Measurements from ENCODE around the gene CYB561. TPM values are rescaled to one million over a fixed set of nuclear protein-coding genes. Genes with fewer than 3 reads are reported as not detected.

CYB561 gene
- total RNA-seq, 1 donor from 2014 or later, result 8.1 TPM

DNA sequence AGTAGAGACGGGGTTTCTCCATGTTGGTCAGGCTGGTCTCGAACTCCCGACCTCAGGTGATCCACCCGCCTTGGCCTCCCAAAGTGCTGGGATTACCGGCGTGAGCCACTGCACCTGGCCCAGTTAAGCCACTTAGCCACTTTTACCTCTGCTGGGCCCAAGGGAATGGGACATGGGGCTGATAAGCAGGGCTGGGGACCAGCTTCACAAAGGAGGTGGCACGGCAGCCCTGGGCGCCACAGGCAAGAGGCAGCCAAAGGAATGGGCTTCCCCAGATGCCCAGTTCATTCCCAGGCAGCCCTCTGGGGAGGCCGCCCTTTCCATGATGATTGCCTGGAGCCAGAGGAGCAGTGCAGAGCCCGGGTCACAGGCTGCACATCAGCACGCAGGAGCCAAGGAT lies 5.0 kb upstream of the CYB561 start:
- no peaks in the 10 kb centered on the region for H3K79me2 ChIP-seq (ENCODE audit: insufficient read depth, low read length)
- no peaks in the 10 kb centered on the region for H4K20me1 ChIP-seq (ENCODE audit: insufficient read depth, low read length)
- Mint-ChIP-seq H3K9me3 (ENCODE audit: unreplicated experiment) (peaks cover 6% of the 10 kb centered on the region), H3K4me3 (ENCODE audit: unreplicated experiment) (no peak overlapping the region), H3K27me3 (ENCODE audit: low read depth, unreplicated experiment) (peaks cover 19% of the 10 kb centered on the region), H3K36me3 (ENCODE audit: low read depth, unreplicated experiment) (peaks cover 4% of the 10 kb centered on the region), H3K27ac (ENCODE audit: unreplicated experiment) (no peak overlapping the region), H3K4me1 (ENCODE audit: low read depth, unreplicated experiment) (peaks cover 8% of the 10 kb centered on the region)
- H3K4me3 ChIP-seq (ENCODE audit: insufficient read depth, low read depth, low read length), result no peak overlapping the region
- H3K4me1 ChIP-seq (ENCODE audit: insufficient read depth, low read length), result peaks cover 19% of the 10 kb centered on the region
- FAIRE-seq (no peak), DNase-seq (ENCODE audit: low read depth) (no peak)
- H2AFZ ChIP-seq (ENCODE audit: low read depth, low read length), result no peak overlapping the region
- H3K9ac ChIP-seq (ENCODE audit: low read length), result no peak overlapping the region
- no peaks in the 10 kb centered on the region for H3K9me3 ChIP-seq (ENCODE audit: insufficient read depth, low read depth, low read length)
- no peak for TF ChIP-seq CTCF (IDR thresholded peaks at IDR 0.05; ENCODE audit: insufficient read depth, low read depth, low read length)
- no peak for TF ChIP-seq EZH2 (IDR thresholded peaks at IDR 0.05; ENCODE audit: insufficient read depth, low read length)
- no peaks in the 10 kb centered on the region for H3K27me3 ChIP-seq (ENCODE audit: insufficient read depth, low read length)
- no peak overlapping the region for H3K27ac ChIP-seq (ENCODE audit: low read depth, low read length)
- no peak overlapping the region for H3K4me2 ChIP-seq (ENCODE audit: low read length)
- H3K36me3 ChIP-seq (ENCODE audit: insufficient read depth, low read length), result no peaks in the 10 kb centered on the region

DNA sequence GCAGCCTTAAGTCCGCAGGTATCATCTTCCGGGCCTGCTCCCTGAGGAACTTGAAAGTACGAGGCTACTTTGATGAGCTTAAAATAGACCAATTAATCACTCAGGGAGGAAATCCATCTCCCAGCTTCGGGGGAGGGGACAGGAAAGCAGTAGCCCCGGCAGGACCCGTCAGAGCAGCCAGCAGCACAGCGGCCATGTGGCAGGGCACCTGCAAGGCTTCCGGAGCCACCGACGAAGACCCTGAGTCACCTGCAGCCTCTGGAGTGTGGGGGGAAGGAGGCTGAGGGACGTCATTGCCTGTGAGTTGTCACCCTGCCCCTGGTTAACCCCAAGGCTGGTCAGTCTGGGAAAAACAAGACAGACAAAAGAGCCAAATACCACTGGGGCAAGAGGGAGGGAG lies 4.4 kb upstream of the CYB561 start:
- no peaks in the 10 kb centered on the region for H3K79me2 ChIP-seq (ENCODE audit: insufficient read depth, low read length)
- Mint-ChIP-seq H3K27me3 (ENCODE audit: low read depth, unreplicated experiment) (peaks cover 19% of the 10 kb centered on the region), H3K36me3 (ENCODE audit: low read depth, unreplicated experiment) (peaks cover 4% of the 10 kb centered on the region), H3K27ac (ENCODE audit: unreplicated experiment) (no peak overlapping the region), H3K4me1 (ENCODE audit: low read depth, unreplicated experiment) (peaks cover 8% of the 10 kb centered on the region), H3K9me3 (ENCODE audit: unreplicated experiment) (peaks cover 6% of the 10 kb centered on the region), H3K4me3 (ENCODE audit: unreplicated experiment) (no peak overlapping the region)
- H3K27ac ChIP-seq (ENCODE audit: low read depth, low read length), result no peak overlapping the region
- H3K4me3 ChIP-seq (ENCODE audit: insufficient read depth, low read depth, low read length), result no peak overlapping the region
- no peak for FAIRE-seq
- peak; percentile 16 for DNase-seq (ENCODE audit: low read depth)
- TF ChIP-seq CTCF (IDR thresholded peaks at IDR 0.05; ENCODE audit: insufficient read depth, low read depth, low read length) (no peak), EZH2 (IDR thresholded peaks at IDR 0.05; ENCODE audit: insufficient read depth, low read length) (no peak)
- peak overlapping the region; percentile 32 for H3K4me2 ChIP-seq (ENCODE audit: low read length)
- peak overlapping the region; percentile 7 for H2AFZ ChIP-seq (ENCODE audit: low read depth, low read length)
- peaks cover 19% of the 10 kb centered on the region for H3K4me1 ChIP-seq (ENCODE audit: insufficient read depth, low read length)
- H3K9me3 ChIP-seq (ENCODE audit: insufficient read depth, low read depth, low read length), result no peaks in the 10 kb centered on the region
- no peaks in the 10 kb centered on the region for H4K20me1 ChIP-seq (ENCODE audit: insufficient read depth, low read length)
- H3K9ac ChIP-seq (ENCODE audit: low read length), result no peak overlapping the region
- H3K27me3 ChIP-seq (ENCODE audit: insufficient read depth, low read length), result no peaks in the 10 kb centered on the region
- H3K36me3 ChIP-seq (ENCODE audit: insufficient read depth, low read length), result no peaks in the 10 kb centered on the region

DNA sequence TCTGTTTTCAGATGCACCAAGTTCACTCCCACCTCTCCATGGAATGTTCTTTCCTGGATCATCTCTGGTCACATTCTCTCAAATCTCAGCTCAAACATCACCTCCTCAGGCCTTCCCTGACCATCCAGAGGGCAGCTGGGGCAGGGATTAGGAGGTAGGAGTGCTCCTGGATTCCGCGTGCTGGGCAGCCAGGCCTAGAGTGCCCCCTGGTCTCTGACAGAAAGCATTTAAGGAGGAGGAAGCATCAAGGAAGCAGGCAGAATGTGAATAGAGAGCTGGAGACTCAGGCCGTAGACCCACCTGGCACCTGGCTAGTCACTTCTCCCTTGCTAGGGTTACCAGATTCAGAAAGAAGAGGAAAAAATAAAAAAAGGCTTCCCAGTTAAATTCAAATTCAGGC lies 2.5 kb upstream of the CYB561 start:
- no peak overlapping the region for H3K4me3 ChIP-seq (ENCODE audit: insufficient read depth, low read depth, low read length)
- peaks cover 4% of the 10 kb centered on the region for H3K36me3 Mint-ChIP-seq (ENCODE audit: low read depth, unreplicated experiment)
- no peak overlapping the region for H2AFZ ChIP-seq (ENCODE audit: low read depth, low read length)
- H3K79me2 ChIP-seq (ENCODE audit: insufficient read depth, low read length), result no peaks in the 10 kb centered on the region
- no peak for FAIRE-seq
- no peak overlapping the region for H3K27ac ChIP-seq (ENCODE audit: low read depth, low read length)
- no peak for DNase-seq (ENCODE audit: low read depth)
- no peaks in the 10 kb centered on the region for H3K36me3 ChIP-seq (ENCODE audit: insufficient read depth, low read length)
- H3K9me3 ChIP-seq (ENCODE audit: insufficient read depth, low read depth, low read length), result no peaks in the 10 kb centered on the region
- H3K4me1 Mint-ChIP-seq (ENCODE audit: low read depth, unreplicated experiment), result peaks cover 8% of the 10 kb centered on the region
- H3K9ac ChIP-seq (ENCODE audit: low read length), result no peak overlapping the region
- H3K4me1 ChIP-seq (ENCODE audit: insufficient read depth, low read length), result peaks cover 22% of the 10 kb centered on the region
- H3K4me3 Mint-ChIP-seq (ENCODE audit: unreplicated experiment), result no peak overlapping the region
- peaks cover 27% of the 10 kb centered on the region for H3K27me3 Mint-ChIP-seq (ENCODE audit: low read depth, unreplicated experiment)
- H4K20me1 ChIP-seq (ENCODE audit: insufficient read depth, low read length), result no peaks in the 10 kb centered on the region
- no peaks in the 10 kb centered on the region for H3K27me3 ChIP-seq (ENCODE audit: insufficient read depth, low read length)
- no peak for TF ChIP-seq CTCF (IDR thresholded peaks at IDR 0.05; ENCODE audit: insufficient read depth, low read depth, low read length)
- no peak for TF ChIP-seq EZH2 (IDR thresholded peaks at IDR 0.05; ENCODE audit: insufficient read depth, low read length)
- no peak overlapping the region for H3K27ac Mint-ChIP-seq (ENCODE audit: unreplicated experiment)
- no peaks in the 10 kb centered on the region for H3K9me3 Mint-ChIP-seq (ENCODE audit: unreplicated experiment)
- H3K4me2 ChIP-seq (ENCODE audit: low read length), result no peak overlapping the region
